GM23248 (cell line): ENCODE measurements around the gene KRT25.

ENCODE experiments used
- EZH2 ChIP-seq: fragments of 200-600 bp; sonication (generic); IDR thresholded peaks from 2 replicates; pipeline ENCODE4 v1.6.1; 2018; ENCODE audit warnings: antibody characterized with exemption, mild to moderate bottlenecking; ENCODE audit not compliant: insufficient read depth, poor library complexity, severe bottlenecking
- EZH2phosphoT487 ChIP-seq: fragments of 200-600 bp; sonication (generic); IDR thresholded peaks from 2 replicates; pipeline ENCODE4 v1.6.1; 2018; ENCODE audit warnings: antibody characterized with exemption, moderate library complexity, mild to moderate bottlenecking, low read depth; ENCODE audit not compliant: insufficient read depth

DNA sequence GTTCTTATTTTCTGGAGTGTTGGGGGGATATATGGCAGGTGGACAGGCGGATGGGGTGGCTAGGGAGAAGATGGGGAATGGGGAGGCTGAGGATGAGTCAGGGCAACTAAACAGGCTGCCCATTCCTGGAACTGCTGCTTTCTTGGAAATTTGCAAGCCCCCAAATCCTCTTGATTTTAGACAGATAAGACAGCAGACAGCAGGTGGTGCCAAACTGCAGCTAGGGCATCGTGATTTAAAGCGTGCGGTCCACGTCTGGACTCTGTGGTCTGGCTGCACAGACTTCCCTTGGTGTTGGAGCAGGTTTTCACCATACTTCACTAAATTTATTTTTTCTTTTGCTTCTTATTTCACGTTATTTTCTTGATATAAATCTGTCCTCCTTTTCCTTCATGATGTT, 40.7 kb downstream of the KRT25 start:
- TF ChIP-seq EZH2phosphoT487 (no peak), EZH2 (no peak)
